ENCODE data around the gene MFAP4. TPM values are rescaled to one million over a fixed set of nuclear protein-coding genes. Genes with fewer than 3 reads are reported as not detected.

The MFAP4 gene
- total RNA-seq, 1 experiment from 2014 or later: 0.52 TPM

- Histone ChIP-seq H3K79me2 (ENCODE audit: insufficient read depth, low read length) (no peaks in the 10 kb centered on the region), H3K4me1 (ENCODE audit: control insufficient read depth in 1 of 2, insufficient read depth in 2 of 2, low read length in 2 of 2) (peaks cover 7 to 12% of the 10 kb centered on the region in 2 experiments; a peak in 3 of 4 replicates), H3K27me3 (ENCODE audit: insufficient read depth, low read length) (no peaks in the 10 kb centered on the region), H3K27ac (ENCODE audit: low read depth, low read length) (no peak overlapping the region), H4K20me1 (ENCODE audit: insufficient read depth) (no peaks in the 10 kb centered on the region), H3K4me3 (replicated peaks in 1 of 2; ENCODE audit: low read depth in 1 of 2, low read length in 2 of 2) (no peak overlapping the region), H2AFZ (ENCODE audit: low read depth, low read length, poor library complexity, severe bottlenecking) (no peak overlapping the region), H3K9me2 (ENCODE audit: insufficient read depth) (no peaks in the 10 kb centered on the region), H3K36me3 (ENCODE audit: control insufficient read depth in 1 of 2, insufficient read depth in 2 of 2, low read length in 2 of 2) (no peaks in the 10 kb centered on the region), H3K9me3 (ENCODE audit: control insufficient read depth in 1 of 2, insufficient read depth in 1 of 2, low read depth in 1 of 2, low read length in 2 of 2) (no peaks in the 10 kb centered on the region), H3K9ac (ENCODE audit: low read length) (no peak overlapping the region), H3K4me2 (ENCODE audit: low read length) (no peak overlapping the region)
- DNase-seq (ENCODE audit: low read depth, low spot score) (no peak), ATAC-seq (no peak)
- no peak for TF ChIP-seq EZH2 (IDR thresholded peaks at IDR 0.05)
- TF ChIP-seq TCF7L2 (IDR thresholded peaks at IDR 0.05; ENCODE audit: borderline replicate concordance, extremely low read depth, insufficient read depth, insufficient read length): no peak
- no peak for TF ChIP-seq MAX (IDR thresholded peaks at IDR 0.05)
- no peak for TF ChIP-seq SIN3A (IDR thresholded peaks at IDR 0.05; ENCODE audit: low read depth)
- TF ChIP-seq RAD21 (IDR thresholded peaks at IDR 0.05; ENCODE audit: low read depth): no peak
- TF ChIP-seq ZBTB33 (IDR thresholded peaks at IDR 0.05; ENCODE audit: extremely low read depth, insufficient replicate concordance, low read length): no peak
- TF ChIP-seq ZFX (IDR thresholded peaks at IDR 0.05): no peak
- TF ChIP-seq POLR2AphosphoS5 (IDR thresholded peaks at IDR 0.05; ENCODE audit: low read depth, low read length): no peak
- TF ChIP-seq EZH2phosphoT487 (IDR thresholded peaks at IDR 0.05; ENCODE audit: borderline replicate concordance): no peak
- TF ChIP-seq CTCF (IDR thresholded peaks at IDR 0.05 in 2 of 3, conservative IDR thresholded peaks at IDR 0.05 in 1 of 3; ENCODE audit: borderline replicate concordance in 1 of 3, insufficient read depth in 1 of 3, low read depth in 2 of 3, low read length in 2 of 3): no peak
- no peak for TF ChIP-seq YY1 (IDR thresholded peaks at IDR 0.05; ENCODE audit: extremely low read depth, insufficient replicate concordance, low read depth, low read length)
- TF ChIP-seq CEBPB (IDR thresholded peaks at IDR 0.05; ENCODE audit: low read depth): no peak
- TF ChIP-seq CBX3 (IDR thresholded peaks at IDR 0.05; ENCODE audit: low read depth): no peak
- no peak for TF ChIP-seq ELF1 (IDR thresholded peaks at IDR 0.05; ENCODE audit: borderline replicate concordance, low read depth)
- TF ChIP-seq FOSL1 (IDR thresholded peaks at IDR 0.05; ENCODE audit: low read depth): no peak
- no peak for TF ChIP-seq SP1 (IDR thresholded peaks at IDR 0.05; ENCODE audit: low read depth)
- TF ChIP-seq REST (IDR thresholded peaks at IDR 0.05; ENCODE audit: low read depth): no peak
- no TSS peak for BruUV-seq (replicated peaks)
- ChIA-PET RAD21 (ENCODE audit: low non-redundant PET in 1 of 2, low total read pairs in 2 of 2, uncharacterized antibody in 2 of 2, unreplicated experiment in 2 of 2) (no interaction called here), POLR2A (no interaction called here), CTCF (no interaction called here)
- intact Hi-C loops (cut with micrococcal nuclease): no loop called here
These were observed 18.1 kb upstream of the MFAP4 start for GRCh38 chr17:19405114-19405513.
